Measurements from ENCODE around the gene MAVS.

GRCh38 chr20:3808544-3808943 is 38.1 kb upstream of the MAVS start:
- TF ChIP-seq CTCF (IDR thresholded peaks at IDR 0.05), result no peak
- TF ChIP-seq ZSCAN18 (CRISPR knock-in tag; IDR thresholded peaks at IDR 0.05), result no peak
- no peak for TF ChIP-seq FOXJ3 (CRISPR knock-in tag; IDR thresholded peaks at IDR 0.05; ENCODE audit: borderline replicate concordance)
- TF ChIP-seq ESRRA (CRISPR knock-in tag; IDR thresholded peaks at IDR 0.05; ENCODE audit: borderline replicate concordance), result no peak
- no peak for TF ChIP-seq ZBTB43 (CRISPR knock-in tag; IDR thresholded peaks at IDR 0.05)
- TF ChIP-seq ZNF219 (CRISPR knock-in tag; IDR thresholded peaks at IDR 0.05; ENCODE audit: borderline replicate concordance), result no peak
